Stimulated activated CD8-positive, alpha-beta memory T cell treated with anti-CD3 and anti-CD28 coated beads, Interleukin-12 subunit alpha, Interleukin-12 subunit beta, amount 100 ng/mL, for 4 hours (primary cell): Measurements from ENCODE around the gene KCNMB1.
A peak's percentile ranks its signal among the peaks of the same experiment; 100 is the strongest.

ENCODE experiments used
- DNase-seq: peaks from one replicate; pipeline ENCODE4 v3.0.0-alpha.2; 2020; ENCODE audit warnings: low read depth

Gene KCNMB1, protein sequence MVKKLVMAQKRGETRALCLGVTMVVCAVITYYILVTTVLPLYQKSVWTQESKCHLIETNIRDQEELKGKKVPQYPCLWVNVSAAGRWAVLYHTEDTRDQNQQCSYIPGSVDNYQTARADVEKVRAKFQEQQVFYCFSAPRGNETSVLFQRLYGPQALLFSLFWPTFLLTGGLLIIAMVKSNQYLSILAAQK

GRCh38 chr5:170388818-170389549 lies at the start of gene KCNMB1:
Gene KCNMB1, minus strand, starts transcription at chr5:170389367. Its CDS starts 3,920 bp downstream, at chr5:170385447.
- DNase-seq, result no peak

DNA sequence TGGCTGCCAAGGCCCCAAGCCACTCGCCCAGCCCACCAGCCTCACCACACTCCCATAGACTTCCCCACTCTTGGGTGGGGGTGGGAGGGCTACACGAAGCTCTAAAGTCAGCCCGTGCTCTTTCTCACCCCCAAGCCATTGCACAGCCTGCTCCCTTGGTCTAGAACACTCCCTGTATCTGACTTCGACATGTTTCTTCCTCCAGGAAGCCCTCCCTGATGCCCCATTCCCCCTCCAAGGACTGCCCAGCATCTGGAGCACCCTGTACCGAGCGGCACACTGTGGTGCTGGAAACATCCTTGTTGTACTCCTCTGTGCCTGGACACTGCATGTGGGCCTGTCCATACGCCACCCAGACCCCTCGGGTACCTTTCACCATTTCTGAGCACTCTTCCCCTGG lies 49.4 kb upstream of the KCNMB1 start:
- DNase-seq, result no peak

DNA sequence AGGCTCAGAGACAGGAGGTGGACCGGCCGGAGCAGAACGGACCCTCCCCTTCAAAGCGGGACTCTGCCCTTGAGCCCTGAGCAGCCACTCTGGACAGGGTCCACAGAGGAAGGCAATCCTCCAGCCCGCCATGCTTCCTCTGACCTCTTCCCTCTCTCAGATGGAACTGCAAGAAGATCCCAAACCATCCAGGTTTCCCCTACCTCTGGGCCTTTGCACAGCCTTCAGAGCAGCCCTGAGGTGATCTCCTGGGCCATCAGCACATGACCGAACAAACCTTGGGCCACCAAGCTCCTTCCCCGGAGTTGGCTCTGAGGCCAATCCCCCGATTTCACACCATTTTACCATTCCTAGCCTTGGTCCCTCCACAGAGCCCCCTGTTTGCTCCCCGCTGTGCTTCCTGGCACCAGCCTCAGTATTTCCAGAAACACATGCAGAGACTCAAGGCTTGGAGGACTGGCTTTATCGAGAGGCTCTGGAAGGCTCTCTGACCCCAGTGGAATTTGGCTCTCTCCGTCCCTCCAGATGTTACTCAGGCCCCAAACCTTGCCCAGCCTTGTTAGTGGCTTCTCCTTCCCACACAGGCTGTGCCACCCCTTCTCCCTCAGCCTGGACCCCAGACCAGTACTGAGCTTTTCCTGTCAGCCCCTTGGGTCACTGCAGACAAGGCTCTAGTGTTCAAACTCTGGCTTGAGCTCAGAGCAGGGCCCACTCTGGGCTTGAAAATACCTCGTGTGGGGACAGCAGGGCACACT lies 48.6 kb upstream of the KCNMB1 start:
- DNase-seq, result no peak

- DNase-seq, result no peak
Observed at GRCh38 chr5:170436335-170436734, 47.2 kb upstream of the KCNMB1 start.

- DNase-seq, result peak; percentile 13
Observed at GRCh38 chr5:170434966-170435605, 45.9 kb upstream of the KCNMB1 start.

- no peak for DNase-seq
Observed at GRCh38 chr5:170432669-170433068, 43.5 kb upstream of the KCNMB1 start.

GRCh38 chr5:170431571-170431970 lies 42.4 kb upstream of the KCNMB1 start:
- no peak for DNase-seq

DNA sequence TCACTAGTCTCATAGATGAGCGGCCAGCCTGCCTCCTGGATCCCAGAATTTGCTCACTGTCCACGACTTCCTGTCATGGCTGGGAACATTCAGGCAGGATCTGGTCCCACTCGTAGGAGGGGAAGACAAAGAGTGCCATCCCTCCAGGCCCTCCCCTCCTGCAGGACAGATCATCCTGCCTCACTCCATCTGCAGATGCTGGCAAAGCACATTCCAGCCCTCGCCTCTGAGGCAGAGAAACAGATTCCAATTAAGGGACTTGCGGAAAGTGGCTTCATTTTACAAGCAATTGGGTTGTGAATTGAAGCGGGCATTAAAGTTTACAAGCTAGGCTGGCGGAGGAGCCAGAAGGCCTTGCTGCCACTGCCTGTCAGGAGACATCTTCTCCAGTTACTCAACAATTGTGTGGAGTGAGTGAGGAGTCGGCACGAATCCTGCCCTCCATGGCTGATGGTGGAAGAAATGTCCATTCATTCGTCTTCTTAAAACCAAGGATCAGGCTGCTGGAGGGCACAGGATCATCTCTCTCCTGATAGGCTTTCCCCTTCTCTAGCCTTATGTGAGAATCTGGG lies 41.8 kb upstream of the KCNMB1 start:
- no peak for DNase-seq

DNA sequence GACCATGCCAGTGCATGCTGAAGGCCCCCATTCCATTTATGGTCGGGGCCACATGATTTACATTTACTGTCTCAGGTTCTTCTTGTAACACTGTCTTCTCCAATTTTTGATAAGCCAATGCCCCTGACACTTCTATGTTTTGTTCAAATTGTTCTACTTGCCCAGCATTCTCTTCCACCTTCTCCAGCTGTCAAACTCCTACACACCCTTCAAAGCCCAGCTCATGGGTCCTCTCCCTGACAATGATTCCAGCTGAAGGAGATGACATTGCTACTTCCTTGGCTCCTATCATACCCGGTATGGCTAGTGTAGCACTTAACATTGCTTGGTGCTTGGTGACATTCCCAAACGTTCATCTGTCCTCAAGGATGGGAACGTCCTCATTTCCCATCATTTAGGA lies 41.1 kb upstream of the KCNMB1 start:
- no peak for DNase-seq

- DNase-seq, result no peak
Observed at GRCh38 chr5:170429014-170429413, 39.8 kb upstream of the KCNMB1 start.

DNA sequence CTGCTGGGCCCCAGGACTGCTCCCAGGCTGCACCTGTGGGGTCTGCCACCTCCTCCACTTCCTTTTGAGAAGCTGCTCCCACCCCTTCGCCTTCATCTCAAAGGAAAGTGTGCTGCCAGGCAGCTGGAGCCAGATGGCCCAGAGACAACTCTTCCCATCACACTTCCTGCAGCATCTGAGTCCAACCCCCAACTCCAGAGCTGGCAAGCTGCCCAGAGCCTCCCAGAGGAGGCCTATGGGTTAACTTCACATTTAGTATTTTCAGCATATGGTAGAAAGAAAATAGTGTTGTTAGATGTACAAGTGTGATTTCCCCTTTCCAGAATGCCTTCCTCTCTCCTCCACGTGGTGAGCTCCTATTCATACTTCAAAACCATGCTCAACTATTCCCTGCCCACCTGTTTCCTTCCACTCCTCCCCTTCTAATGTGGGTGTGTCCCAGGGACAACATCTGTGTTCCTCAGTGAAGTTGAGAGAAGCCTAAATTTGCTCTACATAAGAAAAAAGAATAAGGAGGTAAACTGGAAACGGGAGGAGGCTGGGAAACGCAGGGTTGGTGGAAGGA lies 38.6 kb upstream of the KCNMB1 start:
- no peak for DNase-seq

GRCh38 chr5:170426786-170427185 lies 37.6 kb upstream of the KCNMB1 start:
- no peak for DNase-seq

GRCh38 chr5:170426149-170426767 lies 37.1 kb upstream of the KCNMB1 start:
- DNase-seq, result no peak

GRCh38 chr5:170425731-170426130 lies 36.6 kb upstream of the KCNMB1 start:
- no peak for DNase-seq

DNA sequence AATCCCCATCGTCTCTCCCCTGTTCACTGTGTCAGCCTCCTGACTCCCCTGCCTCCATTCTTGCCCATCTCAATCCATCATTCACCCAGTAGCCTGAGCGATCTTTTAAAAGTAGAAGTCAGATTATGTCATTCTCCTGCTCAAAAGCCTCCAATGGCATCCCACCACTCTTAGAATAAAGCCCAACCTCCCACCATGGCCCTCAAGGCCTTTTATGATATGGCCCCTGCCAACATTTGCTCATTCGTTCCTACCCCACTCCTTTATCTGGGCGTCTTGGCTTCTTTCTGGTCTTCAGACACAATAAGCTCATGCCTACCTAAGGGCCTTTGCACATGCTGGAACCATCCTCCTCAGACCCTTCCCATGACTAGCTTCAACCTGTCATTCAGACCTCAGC lies 35.5 kb upstream of the KCNMB1 start:
- no peak for DNase-seq

DNA sequence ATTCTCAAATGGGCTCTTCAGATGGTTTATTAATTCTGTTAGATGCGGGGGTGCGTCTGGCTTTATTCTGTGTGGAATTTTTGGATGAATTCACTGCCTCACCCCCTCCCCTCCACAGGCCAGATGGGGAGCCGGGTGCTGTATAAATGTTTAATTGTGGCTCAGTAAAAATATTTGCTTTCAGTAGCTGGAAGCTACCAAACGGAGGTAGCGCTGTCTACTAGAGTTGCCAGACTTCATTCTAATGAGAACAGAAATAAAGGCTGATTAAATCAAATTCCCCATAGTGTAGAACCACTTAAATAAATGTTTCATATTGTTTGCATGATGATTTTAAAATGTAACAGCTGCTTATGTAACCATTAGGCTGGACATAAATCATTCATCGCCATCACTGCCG lies 34.5 kb upstream of the KCNMB1 start:
- DNase-seq, result no peak

DNA sequence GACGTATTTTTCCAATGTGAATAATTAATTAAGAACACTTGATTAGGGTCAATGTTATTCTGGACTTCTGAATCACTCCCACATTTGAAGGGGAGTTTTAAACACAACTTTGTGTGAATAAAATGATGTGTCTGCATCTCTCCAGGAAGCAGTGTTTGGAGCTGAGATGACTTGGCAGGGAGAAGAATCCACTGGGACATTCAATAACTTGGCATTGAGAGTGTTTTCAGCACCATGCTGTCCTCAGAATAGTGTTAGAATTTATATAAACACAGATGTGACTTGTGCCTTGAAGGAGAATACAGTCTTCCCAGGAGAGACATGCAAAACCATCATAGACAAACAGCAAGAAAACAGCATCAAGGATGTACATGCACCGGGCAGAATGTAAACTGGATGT lies 32.7 kb upstream of the KCNMB1 start:
- DNase-seq, result no peak

DNA sequence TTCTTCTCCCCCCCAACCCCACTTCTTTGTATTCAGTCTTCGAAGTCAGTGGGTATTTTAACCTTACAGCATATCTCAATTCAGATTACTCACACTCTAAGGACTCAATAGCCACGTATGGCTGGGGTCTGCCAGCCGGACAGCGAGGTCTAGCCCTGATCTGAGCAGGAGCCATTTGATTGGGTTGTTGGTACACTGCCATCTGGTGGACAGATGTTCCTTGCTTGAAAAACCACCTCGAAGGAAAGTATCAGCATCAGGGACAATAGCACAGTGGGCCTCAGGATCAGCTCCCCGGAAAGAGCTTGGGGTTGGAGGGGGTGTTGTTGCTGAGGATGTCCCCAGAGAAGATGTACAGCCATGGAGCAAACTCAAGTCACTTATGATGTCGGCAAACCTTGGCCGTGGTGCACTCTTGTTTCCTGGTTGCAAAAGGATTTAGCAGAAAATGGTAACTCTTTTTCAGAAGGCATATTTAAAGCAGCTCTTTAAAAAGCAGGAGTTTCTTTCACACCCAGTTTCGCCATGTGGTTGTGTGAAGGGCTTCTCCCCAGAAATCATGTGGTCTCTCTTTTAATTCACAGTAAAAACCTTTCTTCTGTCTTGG lies 31.7 kb upstream of the KCNMB1 start:
- DNase-seq, result no peak

GRCh38 chr5:170419643-170420042 lies 30.5 kb upstream of the KCNMB1 start:
- DNase-seq, result no peak

GRCh38 chr5:170418736-170419135 lies 29.6 kb upstream of the KCNMB1 start:
- DNase-seq, result no peak

DNA sequence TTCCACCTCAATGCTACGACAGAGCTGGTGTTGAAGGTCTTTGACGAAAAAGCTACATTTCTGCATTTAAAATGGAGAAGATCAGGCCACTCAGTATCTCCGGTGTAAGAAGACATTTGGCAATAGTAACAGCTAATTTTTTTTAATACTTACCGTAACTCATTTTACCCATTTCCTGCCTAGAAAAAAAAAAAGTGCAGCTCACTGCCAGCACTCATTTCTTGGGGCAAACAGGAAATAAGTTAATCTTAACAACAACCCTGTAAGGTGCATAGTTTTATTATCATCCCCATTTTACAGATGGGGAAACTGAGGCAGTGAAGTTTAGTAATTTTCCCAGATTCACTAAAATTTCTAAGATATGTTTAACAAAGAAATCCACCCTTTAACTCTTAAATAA lies 27.4 kb upstream of the KCNMB1 start:
- no peak for DNase-seq
